Measurements from ENCODE around the gene TRIM51.

The TRIM51 gene

GRCh38 chr11:55920537-55920936, 37.4 kb downstream of the TRIM51 start:
- no peak for DNase-seq (ENCODE audit: low read depth in 1 of 2, low spot score in 1 of 2)
- no peak overlapping the region for H3K27ac ChIP-seq (replicated peaks)
- no peak overlapping the region for H3K4me3 ChIP-seq (replicated peaks; ENCODE audit: insufficient read depth, low read length)
- no peaks in the 10 kb centered on the region for H3K27me3 ChIP-seq (ENCODE audit: insufficient read depth, poor library complexity, severe bottlenecking)
- TF ChIP-seq CTCF (IDR thresholded peaks at IDR 0.05; ENCODE audit: insufficient read depth, low read length), result no peak
- no peak for TF ChIP-seq SPI1 (IDR thresholded peaks at IDR 0.05; ENCODE audit: borderline replicate concordance, low read depth)
- no peak for TF ChIP-seq POLR2AphosphoS5 (IDR thresholded peaks at IDR 0.05; ENCODE audit: low read depth)

GRCh38 chr11:55936300-55936699, 53.2 kb downstream of the TRIM51 start, which contains the start of gene OR5I1:
Gene OR5I1 (minus strand): TSS chr11:55936400. CDS start chr11:55936400, 0 bp downstream.
- no peak within 1 kb of the TSS for H3K27ac ChIP-seq (replicated peaks)
- no peak within 1 kb of the TSS for H3K4me3 ChIP-seq (replicated peaks; ENCODE audit: insufficient read depth, low read length)
- DNase-seq (ENCODE audit: low read depth in 1 of 2, low spot score in 1 of 2), result no peak
- no peak for TF ChIP-seq GABPA (IDR thresholded peaks at IDR 0.05; ENCODE audit: low read depth)
- TF ChIP-seq POLR2AphosphoS5 (IDR thresholded peaks at IDR 0.05; ENCODE audit: low read depth), result no peak
- H3K27me3 ChIP-seq (ENCODE audit: insufficient read depth, poor library complexity, severe bottlenecking), result no peaks in the 10 kb centered on the region

Data from HL-60 (cell line).